Mesodermal cell (in vitro differentiated cells): ENCODE results near the gene KLHL9. TPM values are rescaled to one million over a fixed set of nuclear protein-coding genes. Genes with fewer than 3 reads are reported as not detected.
A peak's percentile ranks its signal among the peaks of the same experiment; 100 is the strongest.
"Not testable (repeated sequence)": the region's sequence is repeated elsewhere in the genome, so short reads cannot be mapped to it uniquely, and the experiment has no call there.

Experiments used
- H3K27ac ChIP-seq: 2 replicates; pipeline ENCODE4 v1.7.0; 2013; ENCODE audit warnings: mild to moderate bottlenecking, low read depth, low read length, moderate library complexity; ENCODE audit not compliant: severe bottlenecking
- H3K36me3 ChIP-seq: 2 replicates; pipeline ENCODE4 v1.7.1; 2013; ENCODE audit warnings: mild to moderate bottlenecking, low read length, moderate library complexity; ENCODE audit not compliant: control insufficient read depth, insufficient read depth
- H3K4me1 ChIP-seq: one replicate; pipeline ENCODE4 v1.7.1; 2013; ENCODE audit warnings: mild to moderate bottlenecking, low read length; ENCODE audit not compliant: insufficient read depth, control insufficient read depth, poor library complexity, severe bottlenecking
- H3K4me3 ChIP-seq: 2 replicates; pipeline ENCODE4 v1.7.0; 2013; ENCODE audit warnings: low read length, control low read depth, mild to moderate bottlenecking; ENCODE audit not compliant: insufficient read depth, poor library complexity, severe bottlenecking; ENCODE audit errors: extremely low read depth
- H3K9me3 ChIP-seq: 2 replicates; pipeline ENCODE4 v1.7.1; 2013; ENCODE audit warnings: mild to moderate bottlenecking, low read length, moderate library complexity; ENCODE audit not compliant: control insufficient read depth
- WGBS, 2 experiments: methylation state at CpG; one replicate each; pipeline ENCODE4 v1.1.5; 2013; ENCODE audit warnings: missing lambda C conversion rate in 2 of 2; ENCODE audit not compliant: insufficient coverage in 2 of 2; 5-methylcytosine and 5-hydroxymethylcytosine counted together
- polyA plus RNA-seq, 2 experiments: library from polyadenylated mRNA; stranded (reverse); fragments of 50-300 nt; gene quantifications; one replicate each; pipeline ENCODE4 v1.2.3, GENCODE V29; 2013

Gene KLHL9
- 25.7 TPM for polyA plus RNA-seq (2013, experiment 1 of 2)
- polyA plus RNA-seq (2013, experiment 2 of 2), result 25.1 TPM

- Histone ChIP-seq H3K27ac (peak within 1 kb of the TSS; percentile 84), H3K4me1 (peaks cover 10% of the 10 kb centered on the region), H3K4me3 (peak within 1 kb of the TSS; percentile 91), H3K9me3 (no peaks in the 10 kb centered on the region), H3K36me3 (peaks cover 29% of the 10 kb centered on the region)
- WGBS, 2 experiments, result 0 to 2% methylated on average over 37 to 43 of the region's 55 CpGs
Measured at GRCh38 chr9:21334701-21335632, at the start of gene KLHL9. Gene KLHL9, minus strand, starts transcription at chr9:21335404. Its CDS starts 545 bp downstream, at chr9:21334859.

DNA sequence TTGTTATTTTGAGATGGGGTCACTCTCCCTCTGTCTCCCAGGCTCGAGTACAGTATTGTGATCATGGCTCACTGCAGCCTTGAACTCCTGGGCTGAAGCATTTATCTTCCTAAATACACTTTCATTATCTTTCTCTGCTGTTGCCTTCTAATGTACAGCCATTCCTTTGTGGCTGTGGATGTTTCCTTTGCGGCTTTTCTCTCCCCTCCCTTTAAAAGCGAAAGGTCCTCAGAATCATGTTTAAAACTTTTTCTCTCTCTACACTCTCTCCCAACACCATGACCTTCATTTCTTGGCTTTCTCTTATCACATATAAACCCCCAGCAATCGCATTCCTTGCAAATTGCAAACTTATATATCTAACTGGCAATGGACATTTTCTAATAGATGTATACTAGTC lies 48.4 kb upstream of the KLHL9 start:
- H3K27ac ChIP-seq, result no peak overlapping the region
- no peaks in the 10 kb centered on the region for H3K36me3 ChIP-seq
- no peaks in the 10 kb centered on the region for H3K9me3 ChIP-seq
- 88 to 91% methylated on average over 3 of the region's 4 CpGs for WGBS, 2 experiments
- no peak overlapping the region for H3K4me3 ChIP-seq
- H3K4me1 ChIP-seq, result no peaks in the 10 kb centered on the region

DNA sequence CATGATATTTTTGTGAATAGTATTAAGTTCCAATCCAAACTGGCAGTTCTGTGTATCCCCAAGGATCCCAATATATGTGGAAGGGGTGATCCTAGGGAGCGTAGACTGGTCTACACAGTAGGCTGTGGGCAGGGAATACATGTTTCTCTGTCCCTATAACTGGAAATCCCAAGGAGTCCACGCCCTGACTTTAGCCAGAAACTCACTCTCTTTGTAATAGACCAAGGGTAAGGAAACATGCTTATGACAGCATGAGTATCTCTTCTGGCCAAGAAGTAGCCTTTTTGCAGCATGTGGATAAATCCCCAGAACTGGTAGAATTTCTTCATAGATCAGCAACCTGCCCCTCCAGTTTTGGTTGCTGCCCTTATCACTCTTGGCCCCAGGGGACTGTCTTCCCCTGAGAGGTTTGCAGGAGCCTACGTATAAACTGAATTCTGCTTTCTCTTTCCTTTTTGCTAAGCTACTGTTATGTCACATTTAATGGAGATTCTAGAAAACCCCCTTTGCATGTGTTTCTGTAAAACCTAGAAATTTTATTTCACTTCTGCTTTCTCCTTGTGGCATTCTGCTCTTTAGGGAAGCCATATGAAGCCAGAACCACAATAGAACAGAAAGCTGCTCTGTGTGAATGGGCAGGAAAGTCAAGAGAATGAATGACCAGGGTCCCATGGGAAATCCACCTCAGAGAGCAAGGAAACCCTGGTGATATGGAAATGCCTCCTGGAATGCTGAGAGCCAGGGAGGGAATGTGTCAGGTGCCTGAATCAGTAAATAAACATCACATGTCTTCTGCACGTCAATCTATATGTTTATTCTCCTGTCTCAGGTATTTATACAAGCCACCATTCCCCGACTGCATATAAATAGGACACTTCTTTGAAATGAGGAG lies 46.5 kb upstream of the KLHL9 start:
- H3K4me3 ChIP-seq, result no peak overlapping the region
- WGBS, 2 experiments, result 40 to 52% methylated on average over 1 to 2 of the region's 5 CpGs
- H3K9me3 ChIP-seq, result no peaks in the 10 kb centered on the region
- H3K4me1 ChIP-seq, result no peaks in the 10 kb centered on the region
- H3K36me3 ChIP-seq, result no peaks in the 10 kb centered on the region
- H3K27ac ChIP-seq, result no peak overlapping the region

- not testable (repeated sequence) for H3K27ac ChIP-seq, H3K4me3 ChIP-seq, H3K9me3 ChIP-seq, H3K4me1 ChIP-seq, H3K36me3 ChIP-seq
- no CpG with 5 or more reads among the region's 4 CpGs for WGBS, 2 experiments
Measured at GRCh38 chr9:21371467-21371866, 36.3 kb upstream of the KLHL9 start.

DNA sequence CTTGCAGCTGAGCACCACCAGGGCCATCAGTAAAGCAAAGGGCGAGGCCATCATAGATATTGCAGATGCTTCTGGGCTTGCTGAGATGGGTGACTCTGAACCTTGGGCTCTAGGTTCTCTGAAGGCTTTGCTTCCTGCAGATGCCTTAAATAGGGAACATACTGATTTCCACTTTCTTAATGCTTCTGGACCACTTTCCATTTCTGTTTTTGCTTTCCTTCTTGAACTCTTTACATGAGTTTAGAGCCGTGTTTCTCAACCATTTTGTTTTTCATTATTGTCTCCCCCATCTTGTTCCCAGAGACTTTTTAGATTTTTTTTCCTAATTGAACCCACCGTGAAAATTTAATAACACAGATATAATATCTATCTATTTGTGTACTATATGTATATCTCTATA lies 32.8 kb upstream of the KLHL9 start, which contains the start of gene IFNA13:
Gene IFNA13, minus strand, starts transcription at position 101 of the 400 bp plus-strand sequence. Its CDS starts 47 bp downstream, at position 54.
- Histone ChIP-seq H3K36me3 (no peaks in the 10 kb centered on the region), H3K4me3 (no peak within 1 kb of the TSS), H3K4me1 (no peaks in the 10 kb centered on the region), H3K9me3 (no peaks in the 10 kb centered on the region), H3K27ac (no peak within 1 kb of the TSS)
- WGBS, 2 experiments, result 83 to 100% methylated on average over 1 of the region's 3 CpGs

GRCh38 chr9:21367169-21367568 lies 32.0 kb upstream of the KLHL9 start:
- not testable (repeated sequence) for H3K4me1 ChIP-seq, H3K4me3 ChIP-seq, H3K36me3 ChIP-seq, H3K9me3 ChIP-seq, H3K27ac ChIP-seq
- WGBS, 2 experiments, result 100% methylated on average over 1 of the region's 2 CpGs; no CpG with 5 or more reads in 1 of the 2 experiments

DNA sequence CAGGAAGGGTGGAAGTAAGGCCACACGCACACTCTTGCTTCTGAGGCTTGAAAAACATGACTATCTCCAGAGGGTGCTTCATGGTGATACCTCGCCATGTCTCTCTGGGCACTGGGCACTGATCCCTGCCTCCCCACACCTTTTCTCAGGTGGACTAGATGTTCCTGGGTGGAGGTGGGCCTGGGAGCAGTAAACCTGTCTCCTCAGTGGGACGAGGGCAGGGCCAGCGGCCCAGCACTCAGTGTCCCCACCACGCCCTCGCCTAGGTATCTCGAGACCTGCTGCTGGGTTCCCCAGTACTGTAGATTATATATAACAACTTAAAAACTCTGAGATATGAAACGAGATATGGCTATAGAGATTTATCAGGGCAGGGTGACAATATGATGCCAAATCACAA lies 27.1 kb upstream of the KLHL9 start:
- 69 to 94% methylated on average over 2 of the region's 8 CpGs for WGBS, 2 experiments
- H3K4me1 ChIP-seq, result no peaks in the 10 kb centered on the region
- no peak overlapping the region for H3K27ac ChIP-seq
- no peak overlapping the region for H3K4me3 ChIP-seq
- no peaks in the 10 kb centered on the region for H3K36me3 ChIP-seq
- H3K9me3 ChIP-seq, result no peaks in the 10 kb centered on the region

DNA sequence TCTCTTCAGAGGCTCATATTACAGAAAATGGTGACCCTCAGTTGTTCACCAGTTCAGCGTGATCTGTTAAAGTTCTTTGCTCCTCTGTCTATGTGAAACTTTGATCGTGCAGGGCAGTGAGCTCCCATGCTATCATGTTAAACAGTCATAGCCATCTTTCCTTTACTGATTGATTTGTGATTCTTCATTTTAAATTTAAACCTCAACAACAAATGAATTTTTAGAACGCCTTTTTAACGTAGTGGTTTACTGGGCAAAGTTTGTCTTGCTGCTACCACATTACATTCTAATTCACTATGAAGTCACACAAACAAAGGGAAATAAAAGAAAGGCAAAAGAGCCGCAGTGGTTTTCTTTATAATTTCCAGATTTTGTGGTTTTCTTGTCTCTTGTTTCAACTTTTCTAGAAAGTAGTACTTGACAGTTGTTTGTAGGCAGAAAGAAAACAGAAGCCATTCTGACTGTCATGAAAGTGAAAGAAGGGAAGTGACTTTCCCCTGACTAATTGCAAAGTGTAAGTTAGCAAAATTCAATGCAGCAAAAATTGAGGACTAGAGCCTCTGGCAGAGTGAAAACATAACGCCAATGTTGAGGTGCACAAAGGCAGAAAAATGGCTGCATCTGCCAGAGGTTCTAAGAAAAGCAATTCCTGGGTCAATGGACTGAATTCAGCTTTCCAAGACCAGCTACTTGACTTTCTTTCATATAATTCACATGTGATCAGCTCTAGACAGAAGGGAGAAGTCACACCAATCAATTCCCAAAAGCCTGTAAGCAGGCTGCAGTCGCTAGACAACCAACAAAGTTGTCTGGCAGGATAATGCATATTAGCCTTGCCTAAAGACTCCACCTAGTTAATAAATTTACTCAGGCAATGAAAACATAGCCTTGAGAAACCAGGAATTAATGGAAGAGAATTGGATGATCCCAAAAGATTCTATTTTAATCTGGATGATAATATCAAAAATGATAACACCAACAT lies 22.6 kb upstream of the KLHL9 start:
- 84 to 97% methylated on average over 4 to 5 of the region's 7 CpGs for WGBS, 2 experiments
- H3K36me3 ChIP-seq, result no peaks in the 10 kb centered on the region
- H3K4me1 ChIP-seq, result no peaks in the 10 kb centered on the region
- H3K9me3 ChIP-seq, result no peaks in the 10 kb centered on the region
- no peak overlapping the region for H3K4me3 ChIP-seq
- H3K27ac ChIP-seq, result peak overlapping the region; percentile 33

- no peak within 1 kb of the TSS for H3K4me3 ChIP-seq
- no CpG with 5 or more reads among the region's 1 CpG for WGBS, 2 experiments
- no peaks in the 10 kb centered on the region for H3K36me3 ChIP-seq
- no peaks in the 10 kb centered on the region for H3K9me3 ChIP-seq
- no peaks in the 10 kb centered on the region for H3K4me1 ChIP-seq
- H3K27ac ChIP-seq, result no peak within 1 kb of the TSS
Measured at GRCh38 chr9:21350787-21351186, 15.6 kb upstream of the KLHL9 start, which contains the start of gene IFNA6. Gene IFNA6, minus strand, starts transcription at chr9:21350887. Its CDS starts 0 bp downstream, at chr9:21350887.
